GM19193 (cell line): Measurements from ENCODE around the gene MSH2.

Experiments
- POLR2A ChIP-seq: IDR thresholded peaks from 4 replicates; pipeline ENCODE4 v1.6.1; 2011; ENCODE audit not compliant: insufficient read depth, insufficient read length; ENCODE audit errors: extremely low read depth

The MSH2 gene

GRCh38 chr2:47512581-47513083 is 109.7 kb downstream of the MSH2 start:
- no peak for TF ChIP-seq POLR2A

- no peak for TF ChIP-seq POLR2A
Measured at GRCh38 chr2:47513981-47514520, 111.1 kb downstream of the MSH2 start.

GRCh38 chr2:47516360-47517104 is 113.6 kb downstream of the MSH2 start:
- TF ChIP-seq POLR2A: no peak

GRCh38 chr2:47518497-47519146 is 115.7 kb downstream of the MSH2 start:
- no peak for TF ChIP-seq POLR2A

DNA sequence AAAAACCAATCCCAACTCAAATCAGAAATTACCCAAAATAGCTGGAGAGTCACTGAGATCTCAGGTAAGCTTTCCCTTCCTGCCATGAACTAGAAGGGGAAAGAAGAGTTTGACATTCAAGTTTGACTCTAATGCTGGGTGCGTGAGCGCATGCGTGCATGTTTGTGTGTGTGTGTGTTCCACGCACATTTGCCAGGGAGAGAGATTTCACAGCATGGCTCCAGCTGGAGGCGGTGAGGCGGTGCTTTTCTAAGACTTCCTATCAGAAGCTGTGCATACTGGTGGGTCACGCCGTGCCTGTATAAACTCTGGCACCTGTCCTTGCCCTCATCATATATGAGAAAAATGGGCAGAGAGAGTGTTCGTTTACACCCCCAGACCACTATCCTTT is 116.2 kb downstream of the MSH2 start:
- TF ChIP-seq POLR2A: no peak

DNA sequence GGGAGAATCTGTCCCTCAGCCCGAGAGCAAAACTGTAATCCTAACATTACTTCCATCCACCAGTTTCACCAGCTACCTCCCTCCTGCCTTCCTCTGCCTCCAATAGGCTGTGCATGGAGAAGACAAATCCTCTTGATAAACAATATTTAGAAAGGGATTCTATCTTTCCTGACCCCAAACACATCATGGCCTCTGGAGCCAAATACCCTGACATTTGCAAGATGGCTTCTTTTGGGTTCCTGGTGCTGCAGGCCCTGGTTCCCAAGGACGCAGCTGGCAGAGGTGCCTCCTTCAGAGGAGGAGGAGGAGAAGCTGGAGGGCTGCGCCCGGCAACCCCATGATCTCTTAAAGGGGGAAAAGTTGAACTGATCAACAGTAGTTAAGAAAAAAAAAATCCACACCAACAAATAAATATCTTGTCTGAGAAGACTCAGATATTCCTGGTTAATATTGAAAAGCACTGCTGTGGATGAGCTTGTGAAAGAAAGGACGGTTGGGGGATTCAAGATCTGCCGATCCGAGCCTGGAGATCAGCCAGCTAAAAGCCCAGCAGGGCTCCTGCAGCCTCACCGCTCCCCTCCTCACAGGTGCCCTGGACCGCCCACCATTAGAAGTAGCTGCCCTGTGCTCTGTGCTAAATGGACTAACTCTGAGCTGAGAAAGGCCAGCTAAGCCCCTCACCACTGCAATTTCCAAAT is 116.8 kb downstream of the MSH2 start:
- no peak for TF ChIP-seq POLR2A

DNA sequence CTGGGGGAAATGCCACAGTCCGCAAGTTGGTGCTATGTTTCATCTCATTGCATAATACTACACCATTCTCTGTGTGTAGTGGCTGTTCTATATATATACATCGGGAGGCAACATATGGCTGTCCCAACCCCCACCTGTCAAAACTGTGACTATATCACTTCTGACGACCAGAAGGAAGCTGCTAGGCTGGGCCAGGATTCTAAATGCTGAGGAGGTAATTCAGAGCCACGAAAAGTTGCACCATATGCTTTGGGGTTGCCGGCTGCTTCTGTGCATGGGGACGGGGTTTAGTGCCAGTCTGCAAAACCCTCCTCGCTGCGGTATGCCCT is 117.3 kb downstream of the MSH2 start:
- TF ChIP-seq POLR2A: no peak

- no peak for TF ChIP-seq POLR2A
Measured at GRCh38 chr2:47520825-47521665, 118.1 kb downstream of the MSH2 start.

- TF ChIP-seq POLR2A: no peak
Measured at GRCh38 chr2:47521666-47522285, 118.8 kb downstream of the MSH2 start.

DNA sequence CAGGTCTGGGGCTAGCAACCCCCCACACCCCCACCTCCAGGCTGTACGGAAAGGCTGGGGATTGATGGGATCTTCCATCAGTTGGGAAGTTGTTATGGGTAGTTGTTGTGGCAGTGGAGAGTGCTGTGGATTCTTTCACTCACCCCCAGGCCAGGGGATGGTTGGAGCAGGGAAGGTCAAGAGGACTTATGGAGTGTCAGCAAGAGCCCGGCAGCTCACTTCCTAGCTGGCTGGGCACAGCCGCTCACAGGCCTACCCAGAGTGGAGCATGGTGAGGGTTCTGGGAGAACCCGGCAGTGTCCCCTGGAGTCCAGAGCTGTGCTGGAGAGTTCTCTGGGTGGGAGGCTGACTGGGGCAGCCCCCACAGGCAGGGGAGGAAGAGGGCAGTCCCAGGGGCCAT is 122.2 kb downstream of the MSH2 start:
- TF ChIP-seq POLR2A: no peak

DNA sequence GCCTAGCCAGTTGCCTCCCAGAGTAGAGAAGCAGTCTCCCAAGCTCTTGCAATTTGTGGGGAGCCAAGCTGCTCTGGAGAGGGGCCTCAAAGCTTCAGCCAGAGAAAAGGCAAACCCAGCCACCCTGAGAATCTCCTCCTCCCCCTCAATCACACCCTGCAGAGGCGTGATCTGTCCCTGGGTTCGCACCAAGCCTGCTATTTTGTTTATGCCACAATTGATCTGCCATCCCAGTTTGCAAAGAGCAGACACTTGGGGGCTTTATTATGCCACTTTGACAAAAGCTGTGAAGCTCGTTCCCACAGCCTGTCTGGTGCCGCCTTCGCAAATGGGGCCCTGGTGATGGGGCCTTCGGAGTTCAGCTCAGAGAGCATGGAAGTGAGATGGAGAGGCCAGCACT is 125.5 kb downstream of the MSH2 start:
- TF ChIP-seq POLR2A: no peak

DNA sequence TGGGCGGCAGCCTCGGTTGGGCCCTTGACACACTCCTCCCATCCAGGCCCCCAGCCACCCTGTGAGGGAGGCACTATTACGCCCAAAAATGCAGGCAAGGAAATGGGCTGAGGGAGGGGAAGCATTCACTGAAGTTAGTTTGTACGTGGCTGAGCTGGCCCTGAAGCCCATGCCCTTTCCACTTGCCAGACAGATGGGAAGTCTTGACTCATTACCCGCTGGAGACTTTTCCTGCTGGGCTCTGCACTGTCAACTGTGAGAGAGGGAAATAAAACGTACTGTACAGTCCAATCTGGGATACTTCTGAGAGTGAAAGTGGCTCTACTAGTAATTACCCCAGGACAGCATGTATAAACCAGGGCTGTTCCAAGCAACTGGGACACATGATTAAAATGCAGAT is 125.9 kb downstream of the MSH2 start:
- TF ChIP-seq POLR2A: no peak

DNA sequence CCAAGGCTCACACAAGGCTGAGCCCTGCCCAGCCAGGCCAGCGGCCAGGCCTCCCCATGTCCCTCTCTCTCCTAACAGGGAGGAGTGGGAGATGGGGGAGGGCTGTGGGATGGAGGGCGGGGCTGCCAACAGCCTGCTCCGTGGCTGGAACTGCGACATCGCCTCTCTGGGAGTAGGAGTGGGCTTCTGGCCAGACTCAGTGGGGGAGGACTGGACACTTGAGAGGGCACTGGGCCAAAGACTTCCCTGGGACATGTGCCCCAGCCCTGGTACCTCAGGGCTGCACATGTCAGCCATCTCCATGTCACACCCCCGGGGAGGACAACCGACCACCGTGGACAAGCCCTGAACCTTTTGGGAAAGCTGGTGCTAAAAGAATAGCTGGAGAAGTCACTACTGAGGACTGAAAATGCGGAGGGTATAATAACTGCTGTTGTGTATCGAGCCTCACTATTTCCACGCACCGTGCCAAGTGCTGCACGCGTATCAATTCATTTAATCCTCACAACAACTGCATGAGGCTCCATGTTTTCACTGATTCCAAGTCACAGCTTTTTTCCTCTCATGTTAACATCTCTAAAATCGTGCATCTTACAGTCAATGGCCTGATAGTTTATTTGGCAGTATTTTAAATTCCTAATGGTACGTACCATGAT is 127.3 kb downstream of the MSH2 start:
- TF ChIP-seq POLR2A: no peak
